ENCODE results near the gene MCM5.
"Not testable (repeated sequence)": the region's sequence is repeated elsewhere in the genome, so short reads cannot be mapped to it uniquely, and the experiment has no call there.

The MCM5 gene

DNA sequence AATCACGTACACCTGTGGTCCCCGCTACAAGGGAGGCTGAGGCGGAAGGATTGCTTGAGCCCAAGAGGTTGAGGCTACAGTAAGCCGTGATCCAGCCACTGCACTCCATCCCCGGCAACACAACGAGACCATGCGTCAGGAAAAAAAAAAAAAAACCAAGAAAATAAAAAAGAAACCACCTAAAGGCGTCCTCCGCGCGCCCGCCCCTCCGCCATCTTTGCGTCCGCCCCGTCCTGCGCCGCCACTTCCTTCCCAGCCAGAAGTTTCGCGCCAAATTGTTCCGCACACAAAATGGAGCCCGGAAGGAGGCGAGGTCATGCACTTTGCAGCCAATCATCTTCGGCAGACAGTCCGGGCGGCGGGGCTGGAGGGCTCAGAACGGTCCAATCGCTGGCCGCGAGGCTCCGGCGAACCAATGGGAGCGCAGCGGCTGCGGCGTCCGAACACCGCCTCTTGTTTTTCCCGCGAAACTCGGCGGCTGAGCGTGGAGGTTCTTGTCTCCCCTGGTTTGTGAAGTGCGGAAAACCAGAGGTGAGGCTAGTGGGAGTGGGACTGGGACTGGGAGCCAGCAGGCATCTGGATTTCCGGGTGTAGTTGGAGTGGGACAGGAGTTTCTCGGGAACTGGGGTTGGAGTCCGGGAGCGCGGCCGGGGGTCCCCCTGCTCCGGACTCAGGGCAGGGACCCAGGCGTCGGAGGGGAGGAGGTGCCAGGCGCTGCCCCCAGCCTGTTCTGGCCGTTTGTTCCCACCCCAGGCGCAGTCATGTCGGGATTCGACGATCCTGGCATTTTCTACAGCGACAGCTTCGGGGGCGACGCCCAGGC lies at the start of gene MCM5:
Gene MCM5, plus strand, starts transcription at position 463 of the 823 bp plus-strand sequence. Its CDS starts 299 bp downstream, at position 762.
- peak; percentile 97 for DNase-seq

- peak; percentile 87 for DNase-seq
Measured at GRCh38 chr22:35350539-35351503, 49.1 kb upstream of the MCM5 start.

DNA sequence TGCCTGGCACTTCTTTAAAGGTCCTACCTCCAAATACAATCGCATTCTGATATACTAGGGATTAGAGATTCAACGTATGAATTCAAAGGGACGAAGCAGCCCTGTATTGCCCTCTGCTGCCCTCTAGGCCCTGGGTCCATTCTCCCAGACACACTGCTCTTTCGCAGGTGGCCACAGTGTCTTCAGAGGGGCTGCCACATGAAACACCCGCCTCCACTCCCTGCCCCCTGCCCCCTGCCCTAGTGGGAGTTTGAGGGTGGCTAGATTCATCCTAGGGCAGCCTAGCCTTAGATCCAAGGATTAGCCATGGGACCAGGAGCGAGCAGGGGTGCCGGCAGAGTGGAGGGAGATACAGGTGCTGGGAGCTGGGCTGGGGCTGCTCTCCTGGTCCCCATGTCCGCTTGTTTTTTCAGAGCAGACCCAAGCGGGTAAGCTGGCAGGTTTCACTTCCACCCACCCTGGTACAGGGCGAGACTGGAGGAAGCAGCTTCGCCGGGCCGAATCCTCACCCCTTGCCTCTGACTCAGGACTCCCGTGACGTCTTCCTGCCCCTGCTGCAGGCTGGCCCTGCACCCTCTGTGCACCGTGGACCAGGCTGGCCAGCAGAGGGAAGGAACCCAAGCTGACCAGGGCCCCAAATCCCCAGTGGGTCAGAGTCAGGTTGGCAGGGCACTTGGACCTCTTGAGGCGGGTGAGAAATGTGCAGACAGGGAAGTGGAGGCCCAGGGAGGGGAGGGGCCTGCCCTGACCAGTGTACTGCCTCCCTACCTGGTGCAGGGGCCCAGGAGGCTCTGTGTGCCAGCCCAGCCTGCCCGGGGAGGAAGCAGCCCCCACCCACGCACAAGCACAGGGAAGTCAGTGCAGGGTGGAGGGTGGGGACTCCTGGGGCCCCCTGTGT lies 47.5 kb upstream of the MCM5 start:
- DNase-seq = no peak

GRCh38 chr22:35353318-35353717 lies 46.6 kb upstream of the MCM5 start:
- DNase-seq = no peak

DNA sequence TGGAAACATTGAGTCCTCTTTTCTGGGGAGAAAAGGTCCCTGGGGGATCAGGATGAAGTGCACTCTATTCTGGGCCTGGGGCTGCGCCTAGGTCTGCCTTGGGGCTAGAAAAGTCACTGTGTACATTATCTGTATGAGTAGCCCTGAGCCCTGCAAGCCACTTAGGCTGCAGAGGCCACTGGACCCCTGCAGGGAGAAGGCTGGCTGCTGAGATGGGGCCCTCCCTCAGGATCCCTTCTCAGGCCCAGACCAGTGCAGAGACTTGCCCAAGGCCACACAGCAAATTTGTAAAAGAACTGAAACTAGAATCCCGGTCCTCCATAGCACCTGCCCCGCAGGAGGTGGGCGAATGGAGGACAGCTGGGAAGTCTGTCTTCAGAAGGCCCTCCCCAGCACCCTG lies 45.9 kb upstream of the MCM5 start:
- DNase-seq = no peak

- no peak for DNase-seq
Measured at GRCh38 chr22:35357883-35358621, 41.9 kb upstream of the MCM5 start.

- no peak for DNase-seq
Measured at GRCh38 chr22:35359380-35360065, 40.4 kb upstream of the MCM5 start.

GRCh38 chr22:35361001-35361558 lies 38.9 kb upstream of the MCM5 start:
- DNase-seq = no peak

GRCh38 chr22:35363566-35364086 lies 36.3 kb upstream of the MCM5 start:
- DNase-seq = no peak

DNA sequence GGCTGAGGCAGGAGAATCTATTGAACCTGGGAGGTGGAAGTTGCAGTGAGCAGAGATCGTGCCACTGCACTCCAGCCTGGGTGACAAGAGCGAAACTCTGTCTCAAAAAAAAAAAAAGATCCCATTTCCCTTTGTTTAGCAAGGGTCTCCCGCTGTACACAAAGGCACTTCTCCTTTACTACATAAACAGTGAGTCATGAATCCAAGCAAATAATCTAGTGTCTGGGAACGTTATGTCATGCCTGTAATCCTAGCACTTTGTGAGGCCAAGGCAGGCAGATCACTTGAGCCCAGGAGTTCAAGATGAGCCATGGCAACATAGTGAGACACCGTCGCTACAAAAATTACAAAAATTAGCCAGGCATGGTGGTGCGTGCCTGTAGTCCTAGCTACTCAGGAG lies 35.7 kb upstream of the MCM5 start:
- not testable (repeated sequence) for DNase-seq

DNA sequence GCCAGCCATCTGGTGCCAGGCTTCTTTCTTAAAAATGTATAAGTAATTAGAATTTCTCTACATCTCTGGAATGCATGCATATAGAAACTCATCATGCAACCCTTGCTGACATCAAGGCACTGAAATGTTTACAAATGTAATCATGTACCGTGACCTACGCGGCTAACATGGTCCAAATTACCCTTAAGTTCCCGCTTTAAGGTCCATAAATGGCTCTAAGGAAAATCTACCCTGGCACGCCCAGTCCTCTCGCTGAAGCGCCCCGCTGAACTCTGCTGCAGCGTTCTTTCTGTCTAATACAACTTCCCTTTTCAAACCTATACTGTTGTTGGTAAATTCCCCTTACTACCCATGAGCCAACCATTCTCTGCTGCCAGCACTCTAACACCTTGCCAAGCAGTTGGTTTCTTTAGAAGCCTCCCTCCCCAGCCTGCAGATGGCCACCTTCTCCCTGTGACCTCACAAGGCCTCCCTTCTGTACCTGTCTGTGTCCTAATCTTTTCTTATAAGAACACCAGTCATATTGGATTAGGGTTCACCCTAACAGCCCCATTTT lies 32.5 kb upstream of the MCM5 start:
- no peak for DNase-seq

DNA sequence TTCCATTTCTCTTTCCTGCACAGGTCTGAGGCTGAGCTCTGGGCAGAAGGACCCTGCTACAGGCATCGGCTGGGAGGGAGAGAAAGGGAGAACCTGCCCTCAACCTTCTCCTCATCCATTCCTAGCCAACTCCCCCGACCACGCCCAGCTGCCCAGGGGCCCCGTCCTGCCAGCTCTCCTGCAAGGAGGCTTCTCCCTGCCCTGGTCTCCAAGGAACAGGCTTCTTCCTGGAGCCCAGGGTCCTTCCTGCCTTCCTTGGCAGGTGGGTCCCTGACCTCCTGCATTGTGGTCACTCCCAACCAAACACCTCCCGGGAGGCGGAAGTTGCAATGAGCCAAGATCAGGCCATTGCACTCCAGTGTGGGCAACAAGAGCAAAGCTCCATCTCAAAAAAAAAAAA lies 31.6 kb upstream of the MCM5 start:
- DNase-seq = no peak

DNA sequence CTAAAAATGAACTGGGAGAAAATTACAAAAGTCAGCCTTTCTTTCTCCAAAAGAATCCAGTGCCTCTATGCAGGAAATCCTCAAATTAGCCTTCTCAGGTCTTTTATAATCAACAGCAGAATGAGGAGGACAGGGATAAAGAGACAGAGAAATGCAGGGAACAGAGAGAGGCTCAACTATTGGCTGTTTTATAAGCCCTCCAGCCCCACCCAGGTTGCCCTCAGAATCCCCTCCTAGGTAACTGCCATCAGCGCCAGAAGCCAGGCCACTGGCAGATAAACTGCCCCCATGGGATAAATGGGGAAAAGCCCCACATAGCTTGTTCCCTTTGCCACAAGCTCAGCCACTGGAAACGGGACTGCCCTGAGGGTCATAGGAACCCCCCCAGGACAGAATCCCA lies 29.9 kb upstream of the MCM5 start:
- DNase-seq = no peak

- no peak for DNase-seq
Measured at GRCh38 chr22:35373781-35374180, 26.2 kb upstream of the MCM5 start.

DNA sequence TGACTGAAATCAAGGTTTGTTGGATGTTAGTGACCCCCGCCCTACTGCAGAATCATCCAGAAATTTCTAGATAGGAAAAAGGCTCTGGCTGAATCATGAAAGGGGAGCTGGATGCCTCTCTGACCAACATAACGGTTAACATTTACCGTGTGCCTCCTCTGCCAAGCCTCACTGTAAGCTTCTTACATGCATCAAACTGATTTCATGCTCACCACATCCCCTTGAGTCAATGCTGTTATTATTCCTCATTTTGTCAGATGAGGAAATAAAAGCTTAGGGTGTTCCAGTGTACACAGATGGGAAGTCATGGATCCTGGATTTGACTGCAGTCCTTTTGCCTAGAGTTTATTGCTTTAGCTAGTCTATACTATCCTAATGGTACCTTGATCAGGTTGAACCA lies 24.9 kb upstream of the MCM5 start:
- DNase-seq = no peak

- no peak for DNase-seq
Measured at GRCh38 chr22:35375526-35375925, 24.4 kb upstream of the MCM5 start.

DNA sequence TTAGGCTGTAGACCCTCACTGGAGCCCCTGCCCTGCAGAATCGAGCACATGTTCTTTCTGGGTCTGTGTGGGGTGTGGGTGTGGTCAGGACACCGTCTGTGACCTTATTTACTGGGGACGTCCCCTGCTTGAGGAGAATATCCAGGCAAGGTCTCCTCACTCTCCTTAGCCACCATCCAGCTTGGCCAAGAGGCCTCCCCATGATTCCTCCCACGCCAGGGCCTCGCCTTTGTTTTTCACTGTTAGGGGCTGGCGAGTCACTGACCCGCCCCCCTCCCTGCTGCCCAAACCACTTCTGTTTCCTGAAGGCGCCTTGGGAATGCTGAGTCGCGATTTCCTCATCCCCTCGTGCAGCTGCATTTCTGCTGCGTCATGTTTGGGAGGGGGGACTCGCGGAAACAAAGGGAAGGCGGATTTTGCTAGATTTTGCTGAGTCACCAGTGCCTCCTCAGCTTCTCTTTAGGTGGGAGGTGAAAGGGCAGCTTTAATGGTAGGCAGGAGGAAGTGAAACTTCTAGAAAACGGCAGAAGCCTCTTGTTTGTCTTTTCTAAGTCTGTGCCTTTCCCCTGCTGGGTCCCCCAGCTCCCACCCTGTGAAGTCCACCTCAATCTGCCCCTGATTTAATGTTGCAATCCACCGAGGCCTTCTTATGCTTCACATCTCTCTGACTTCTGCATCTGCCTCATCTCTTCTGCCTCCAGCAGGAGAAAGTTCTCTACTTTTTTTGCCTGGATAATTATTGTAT lies 23.0 kb upstream of the MCM5 start:
- peak; percentile 93 for DNase-seq

GRCh38 chr22:35377735-35378134 lies 22.2 kb upstream of the MCM5 start:
- DNase-seq = no peak

DNA sequence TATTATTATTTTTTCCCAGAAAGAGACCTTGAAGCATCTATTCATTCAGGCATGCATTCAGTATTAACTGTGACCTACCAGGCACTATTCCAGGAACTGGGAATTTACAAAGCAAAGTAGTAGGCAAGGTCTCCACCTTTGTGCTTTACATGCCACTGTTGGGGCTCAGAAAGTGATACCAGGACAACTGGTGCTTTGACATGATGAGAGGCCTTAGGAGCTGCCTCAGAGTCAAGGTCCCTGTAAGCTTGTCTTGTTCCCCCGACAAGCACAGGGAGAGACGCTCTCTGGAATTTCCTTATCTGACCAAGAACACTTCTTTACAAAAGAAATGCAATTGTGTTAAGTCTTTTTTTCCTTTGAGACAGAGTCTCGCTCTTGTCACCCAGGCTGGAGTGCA lies 21.3 kb upstream of the MCM5 start:
- DNase-seq = no peak

Measured in NCI-H1436 (cell line).